HEK293 (cell line): ENCODE data around the gene SOS2.

Experiments
- KLF7 ChIP-seq: fragments of 450-650 bp; formaldehyde crosslinking; IDR thresholded peaks from 2 replicates; pipeline ENCODE4 v1.5.1; 2016; ENCODE audit warnings: missing biosample characterization, missing genetic modification characterization, borderline replicate concordance
- ZNF121 ChIP-seq: fragments of 450-650 bp; formaldehyde crosslinking; IDR thresholded peaks from 2 replicates; pipeline ENCODE4 v1.5.1; 2016; ENCODE audit warnings: missing biosample characterization, missing genetic modification characterization
- ZNF292 ChIP-seq: fragments of 450-650 bp; formaldehyde crosslinking; IDR thresholded peaks from 2 replicates; pipeline ENCODE4 v1.5.1; 2016; ENCODE audit warnings: low read depth, missing biosample characterization, missing genetic modification characterization, borderline replicate concordance
- ZSCAN4 ChIP-seq: fragments of 450-650 bp; formaldehyde crosslinking; IDR thresholded peaks from 2 replicates; pipeline ENCODE4 v1.5.1; 2017; ENCODE audit warnings: missing biosample characterization, missing genetic modification characterization
- TF ChIP-seq, protein P1 (sequence below): fragments of 450-650 bp; formaldehyde crosslinking; IDR thresholded peaks from 2 replicates; pipeline ENCODE4 v1.5.1; 2016; ENCODE audit warnings: missing biosample characterization, missing genetic modification characterization
- TF ChIP-seq, protein P2 (sequence below): fragments of 450-650 bp; formaldehyde crosslinking; IDR thresholded peaks from 2 replicates; pipeline ENCODE4 v1.5.1; 2016; ENCODE audit warnings: missing biosample characterization, missing genetic modification characterization
- TF ChIP-seq, protein P3 (sequence below): fragments of 450-650 bp; formaldehyde crosslinking; IDR thresholded peaks from 2 replicates; pipeline ENCODE4 v1.5.1; 2016; ENCODE audit warnings: missing biosample characterization, missing genetic modification characterization

DNA sequence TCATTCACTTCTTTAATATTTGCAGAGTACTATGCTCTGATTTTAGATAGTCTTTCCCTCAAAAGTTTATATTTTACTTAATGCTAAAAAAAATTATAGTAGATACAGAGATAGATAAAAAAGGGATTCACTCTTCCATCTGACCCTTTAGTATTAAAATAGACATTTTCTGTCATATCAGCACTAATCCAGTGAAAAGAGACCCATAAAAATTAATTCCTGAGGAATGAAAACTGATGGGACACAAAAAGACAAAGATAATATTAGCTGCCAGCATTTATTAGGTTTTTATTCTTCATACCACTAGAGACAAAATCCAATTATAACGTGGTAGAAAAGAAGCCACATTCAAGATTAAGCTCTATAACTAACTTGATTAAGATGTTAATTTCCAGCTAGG, 45.3 kb downstream of the SOS2 start:
- TF ChIP-seq KLF7 (tag by site-specific recombination) = no peak
- TF ChIP-seq, protein P1, sequence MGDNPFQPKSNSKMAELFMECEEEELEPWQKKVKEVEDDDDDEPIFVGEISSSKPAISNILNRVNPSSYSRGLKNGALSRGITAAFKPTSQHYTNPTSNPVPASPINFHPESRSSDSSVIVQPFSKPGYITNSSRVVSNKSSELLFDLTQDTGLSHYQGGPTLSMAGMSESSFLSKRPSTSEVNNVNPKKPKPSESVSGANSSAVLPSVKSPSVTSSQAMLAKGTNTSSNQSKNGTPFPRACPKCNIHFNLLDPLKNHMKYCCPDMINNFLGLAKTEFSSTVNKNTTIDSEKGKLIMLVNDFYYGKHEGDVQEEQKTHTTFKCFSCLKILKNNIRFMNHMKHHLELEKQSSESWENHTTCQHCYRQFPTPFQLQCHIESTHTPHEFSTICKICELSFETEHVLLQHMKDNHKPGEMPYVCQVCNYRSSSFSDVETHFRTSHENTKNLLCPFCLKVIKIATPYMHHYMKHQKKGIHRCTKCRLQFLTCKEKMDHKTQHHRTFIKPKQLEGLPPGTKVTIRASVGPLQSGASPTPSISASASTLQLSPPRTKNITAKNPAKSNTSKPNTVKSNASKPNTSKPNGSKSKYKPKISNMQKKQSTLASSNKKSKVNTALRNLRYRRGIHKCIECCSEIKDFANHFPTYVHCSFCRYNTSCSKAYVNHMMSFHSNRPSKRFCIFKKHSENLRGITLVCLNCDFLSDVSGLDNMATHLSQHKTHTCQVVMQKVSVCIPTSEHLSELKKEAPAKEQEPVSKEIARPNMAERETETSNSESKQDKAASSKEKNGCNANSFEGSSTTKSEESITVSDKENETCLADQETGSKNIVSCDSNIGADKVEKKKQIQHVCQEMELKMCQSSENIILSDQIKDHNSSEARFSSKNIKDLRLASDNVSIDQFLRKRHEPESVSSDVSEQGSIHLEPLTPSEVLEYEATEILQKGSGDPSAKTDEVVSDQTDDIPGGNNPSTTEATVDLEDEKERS (tag by site-specific recombination) = no peak
- no peak for TF ChIP-seq ZSCAN4 (tag by site-specific recombination)
- TF ChIP-seq, protein P2, sequence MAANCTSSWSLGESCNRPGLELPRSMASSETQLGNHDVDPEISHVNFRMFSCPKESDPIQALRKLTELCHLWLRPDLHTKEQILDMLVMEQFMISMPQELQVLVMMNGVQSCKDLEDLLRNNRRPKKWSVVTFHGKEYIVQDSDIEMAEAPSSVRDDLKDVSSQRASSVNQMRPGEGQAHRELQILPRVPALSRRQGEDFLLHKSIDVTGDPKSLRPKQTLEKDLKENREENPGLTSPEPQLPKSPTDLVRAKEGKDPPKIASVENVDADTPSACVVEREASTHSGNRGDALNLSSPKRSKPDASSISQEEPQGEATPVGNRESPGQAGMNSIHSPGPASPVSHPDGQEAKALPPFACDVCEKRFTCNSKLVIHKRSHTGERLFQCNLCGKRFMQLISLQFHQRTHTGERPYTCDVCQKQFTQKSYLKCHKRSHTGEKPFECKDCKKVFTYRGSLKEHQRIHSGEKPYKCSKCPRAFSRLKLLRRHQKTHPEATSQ = no peak
- TF ChIP-seq ZNF121 (tag by site-specific recombination) = no peak
- TF ChIP-seq ZNF292 = no peak
- TF ChIP-seq, protein P3, sequence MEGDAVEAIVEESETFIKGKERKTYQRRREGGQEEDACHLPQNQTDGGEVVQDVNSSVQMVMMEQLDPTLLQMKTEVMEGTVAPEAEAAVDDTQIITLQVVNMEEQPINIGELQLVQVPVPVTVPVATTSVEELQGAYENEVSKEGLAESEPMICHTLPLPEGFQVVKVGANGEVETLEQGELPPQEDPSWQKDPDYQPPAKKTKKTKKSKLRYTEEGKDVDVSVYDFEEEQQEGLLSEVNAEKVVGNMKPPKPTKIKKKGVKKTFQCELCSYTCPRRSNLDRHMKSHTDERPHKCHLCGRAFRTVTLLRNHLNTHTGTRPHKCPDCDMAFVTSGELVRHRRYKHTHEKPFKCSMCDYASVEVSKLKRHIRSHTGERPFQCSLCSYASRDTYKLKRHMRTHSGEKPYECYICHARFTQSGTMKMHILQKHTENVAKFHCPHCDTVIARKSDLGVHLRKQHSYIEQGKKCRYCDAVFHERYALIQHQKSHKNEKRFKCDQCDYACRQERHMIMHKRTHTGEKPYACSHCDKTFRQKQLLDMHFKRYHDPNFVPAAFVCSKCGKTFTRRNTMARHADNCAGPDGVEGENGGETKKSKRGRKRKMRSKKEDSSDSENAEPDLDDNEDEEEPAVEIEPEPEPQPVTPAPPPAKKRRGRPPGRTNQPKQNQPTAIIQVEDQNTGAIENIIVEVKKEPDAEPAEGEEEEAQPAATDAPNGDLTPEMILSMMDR (tag by site-specific recombination) = no peak
